GM21717 (cell line): ENCODE results near the gene NYAP2.
A peak's percentile ranks its signal among the peaks of the same experiment; 100 is the strongest.

Experiments
- ATAC-seq: cut with Tn5 transposase; IDR thresholded peaks from one replicate; pipeline ENCODE4 v1.9.1; 2021; ENCODE audit warnings: mild to moderate bottlenecking, moderate library complexity; ENCODE audit not compliant: unreplicated experiment

The NYAP2 gene

GRCh38 chr2:225536036-225536435, 136.5 kb downstream of the NYAP2 start:
- no peak for ATAC-seq

GRCh38 chr2:225543626-225544025, 144.1 kb downstream of the NYAP2 start:
- ATAC-seq = no peak

GRCh38 chr2:225556461-225556860, 157.0 kb downstream of the NYAP2 start:
- no peak for ATAC-seq

GRCh38 chr2:225558399-225559071, 159.0 kb downstream of the NYAP2 start:
- ATAC-seq = no peak

GRCh38 chr2:225559072-225559415, 159.5 kb downstream of the NYAP2 start:
- ATAC-seq = no peak

- ATAC-seq = no peak
Observed at GRCh38 chr2:225566798-225567197, 167.3 kb downstream of the NYAP2 start.

GRCh38 chr2:225569995-225570394, 170.5 kb downstream of the NYAP2 start:
- ATAC-seq = no peak

- ATAC-seq = no peak
Observed at GRCh38 chr2:225573603-225574002, 174.1 kb downstream of the NYAP2 start.

- no peak for ATAC-seq
Observed at GRCh38 chr2:225574582-225575138, 175.2 kb downstream of the NYAP2 start.

GRCh38 chr2:225581135-225581534, 181.6 kb downstream of the NYAP2 start:
- ATAC-seq = no peak

- no peak for ATAC-seq
Observed at GRCh38 chr2:225581906-225582305, 182.4 kb downstream of the NYAP2 start.

- ATAC-seq = no peak
Observed at GRCh38 chr2:225582355-225583116, 183.0 kb downstream of the NYAP2 start.

GRCh38 chr2:225584796-225585195, 185.3 kb downstream of the NYAP2 start:
- no peak for ATAC-seq

GRCh38 chr2:225590932-225591331, 191.4 kb downstream of the NYAP2 start:
- ATAC-seq = no peak

- no peak for ATAC-seq
Observed at GRCh38 chr2:225597911-225598310, 198.4 kb downstream of the NYAP2 start.

- ATAC-seq = no peak
Observed at GRCh38 chr2:225598426-225598825, 198.9 kb downstream of the NYAP2 start.

- ATAC-seq = no peak
Observed at GRCh38 chr2:225598897-225599296, 199.4 kb downstream of the NYAP2 start.

GRCh38 chr2:225599856-225600255, 200.3 kb downstream of the NYAP2 start:
- no peak for ATAC-seq

- ATAC-seq = peak; percentile 85
Observed at GRCh38 chr2:225600444-225600843, 200.9 kb downstream of the NYAP2 start.

- peak; percentile 62 for ATAC-seq
Observed at GRCh38 chr2:225600865-225601264, 201.4 kb downstream of the NYAP2 start.

- no peak for ATAC-seq
Observed at GRCh38 chr2:225602205-225602604, 202.7 kb downstream of the NYAP2 start.

- ATAC-seq = no peak
Observed at GRCh38 chr2:225608136-225608535, 208.6 kb downstream of the NYAP2 start.
